Stimulated activated CD4-positive, alpha-beta T cell treated with anti-CD3 and anti-CD28 coated beads, Interleukin-12 subunit alpha, Interleukin-12 subunit beta, amount 100 ng/mL, for 24 hours (primary cell): Measurements from ENCODE around the gene RHOT2.
A peak's percentile ranks its signal among the peaks of the same experiment; 100 is the strongest.

Source experiments
- DNase-seq, 2 experiments: peaks; one replicate each; pipeline ENCODE4 v3.0.0-alpha.2; 2020; ENCODE audit warnings: low read depth in 2 of 2

Gene RHOT2

GRCh38 chr16:647173-647902, 20.6 kb upstream of the RHOT2 start:
- no peak for DNase-seq

GRCh38 chr16:648071-648780, 19.7 kb upstream of the RHOT2 start:
- DNase-seq, result no peak

- peak; percentile 89 to 93 for DNase-seq
Measured at GRCh38 chr16:648781-649589, 18.9 kb upstream of the RHOT2 start, which contains the start of gene WDR90. TSS of gene WDR90 (plus strand) at chr16:649365. CDS start at chr16:649417, 52 bp downstream.

- no peak for DNase-seq
Measured at GRCh38 chr16:649631-650030, 18.3 kb upstream of the RHOT2 start.

- DNase-seq, result no peak
Measured at GRCh38 chr16:651844-652243, 16.1 kb upstream of the RHOT2 start.

- DNase-seq, result no peak
Measured at GRCh38 chr16:652454-653305, 15.3 kb upstream of the RHOT2 start.

- DNase-seq, result no peak
Measured at GRCh38 chr16:654034-654433, 13.9 kb upstream of the RHOT2 start.

- DNase-seq, result no peak
Measured at GRCh38 chr16:657487-657886, 10.4 kb upstream of the RHOT2 start.

- DNase-seq, result no peak
Measured at GRCh38 chr16:658679-659571, 9.0 kb upstream of the RHOT2 start.

GRCh38 chr16:659618-660017, 8.3 kb upstream of the RHOT2 start:
- no peak for DNase-seq

GRCh38 chr16:660132-660458, 7.8 kb upstream of the RHOT2 start:
- no peak for DNase-seq

GRCh38 chr16:660459-661183, 7.3 kb upstream of the RHOT2 start:
- peak in 1 of 2 experiments; percentile 57 for DNase-seq

GRCh38 chr16:661184-661821, 6.6 kb upstream of the RHOT2 start:
- no peak for DNase-seq

GRCh38 chr16:662095-662494, 5.8 kb upstream of the RHOT2 start:
- no peak for DNase-seq

- DNase-seq, result no peak
Measured at GRCh38 chr16:662597-662996, 5.3 kb upstream of the RHOT2 start.

- DNase-seq, result no peak
Measured at GRCh38 chr16:666572-666971, 1.4 kb upstream of the RHOT2 start.

GRCh38 chr16:667113-667779, 686 bp upstream of the RHOT2 start:
- DNase-seq, result no peak

GRCh38 chr16:668519-669171, 713 bp downstream of the RHOT2 start:
- no peak for DNase-seq
